HG03442 (cell line): ENCODE data around the gene HPCAL4.

ENCODE experiments used
- ATAC-seq: cut with Tn5 transposase; IDR thresholded peaks from one replicate; pipeline ENCODE4 v1.9.1; 2021; ENCODE audit warnings: mild to moderate bottlenecking, moderate library complexity; ENCODE audit not compliant: unreplicated experiment

The HPCAL4 gene

GRCh38 chr1:39704757-39705156 lies 13.5 kb upstream of the HPCAL4 start:
- no peak for ATAC-seq

GRCh38 chr1:39701049-39701439 lies 9.8 kb upstream of the HPCAL4 start:
- no peak for ATAC-seq

DNA sequence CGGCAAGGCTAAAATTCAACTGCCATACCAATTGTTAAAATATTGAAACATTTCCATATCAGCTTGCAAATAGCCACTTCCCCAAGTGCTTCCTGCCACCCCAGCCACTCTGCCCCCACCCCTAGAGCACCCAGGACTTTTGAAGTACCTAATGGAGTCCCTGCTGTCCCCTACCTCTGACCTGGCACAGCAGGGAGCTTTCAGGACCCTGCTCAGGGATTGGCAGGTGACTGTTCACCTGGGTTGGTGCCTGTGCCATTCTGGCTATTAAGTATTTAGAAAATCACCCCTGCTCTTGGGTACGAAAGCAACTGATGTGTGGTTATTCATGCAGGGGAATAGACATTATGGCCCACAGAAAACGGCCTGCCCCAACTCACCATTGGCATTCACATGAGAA lies 9.1 kb upstream of the HPCAL4 start:
- no peak for ATAC-seq

DNA sequence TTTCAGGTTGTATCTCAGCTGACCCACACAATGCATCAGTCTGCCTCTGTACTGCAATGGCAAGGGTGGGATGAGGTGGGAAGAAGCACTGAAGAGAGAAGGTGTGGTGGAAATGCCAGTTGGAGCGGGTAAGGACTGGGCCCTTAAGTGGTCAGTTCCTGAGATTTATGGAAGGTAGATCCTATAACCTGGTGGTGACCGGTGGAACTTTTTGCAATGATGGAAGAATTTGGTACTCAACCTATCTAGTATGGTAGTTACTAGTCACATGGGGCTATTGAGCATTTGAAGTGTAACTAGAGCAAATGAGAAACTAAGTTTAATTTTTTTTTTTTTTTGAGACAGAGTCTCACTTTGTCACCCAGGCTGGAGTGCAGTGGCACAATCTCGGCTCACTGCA lies 8.2 kb upstream of the HPCAL4 start:
- no peak for ATAC-seq

DNA sequence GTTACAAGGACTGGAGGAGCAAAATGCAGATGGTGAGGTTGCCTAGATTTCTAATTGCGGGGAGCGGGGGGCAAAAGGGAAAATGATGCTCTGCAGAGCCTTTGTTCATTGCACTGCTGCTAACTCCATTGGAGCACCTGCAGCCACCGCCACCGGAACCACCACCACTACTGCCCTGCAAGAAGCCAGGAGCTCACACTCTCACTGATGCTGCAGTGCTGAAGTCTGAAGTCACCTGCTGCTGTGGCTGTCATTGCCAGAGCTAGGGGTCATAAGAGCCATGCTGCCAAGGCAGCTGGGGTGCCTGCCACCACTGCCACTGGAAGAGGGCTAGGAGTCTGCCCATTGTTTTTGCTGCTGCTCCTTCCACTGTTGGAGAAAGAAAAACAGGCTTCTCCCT lies 7.3 kb upstream of the HPCAL4 start:
- no peak for ATAC-seq

- ATAC-seq, result no peak
Observed at GRCh38 chr1:39696448-39696847, 5.2 kb upstream of the HPCAL4 start.

DNA sequence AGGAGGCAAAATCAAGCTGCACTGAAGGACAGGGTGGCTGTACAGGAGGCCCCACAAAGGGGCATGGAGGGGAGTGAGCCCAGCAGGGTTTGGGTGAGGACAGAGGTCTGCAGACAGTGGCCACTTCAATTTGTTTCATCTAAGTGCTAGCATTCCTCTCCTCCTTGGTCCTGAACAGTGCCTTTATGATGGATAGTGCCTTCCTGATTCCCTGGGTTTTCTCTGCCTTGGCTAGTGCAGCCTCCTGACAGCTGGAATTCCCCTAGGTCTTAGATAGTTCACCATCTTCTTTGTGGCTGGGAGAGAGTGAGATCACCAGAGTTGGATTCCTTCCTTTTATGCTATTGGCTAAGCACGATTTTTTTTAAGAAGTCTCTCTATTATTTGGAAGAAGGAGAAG lies 3.8 kb upstream of the HPCAL4 start:
- no peak for ATAC-seq

GRCh38 chr1:39694026-39694425 lies 2.8 kb upstream of the HPCAL4 start:
- no peak for ATAC-seq

GRCh38 chr1:39692152-39693074 lies 1.2 kb upstream of the HPCAL4 start:
- ATAC-seq, result no peak

GRCh38 chr1:39690794-39691382 lies 345 bp downstream of the HPCAL4 start:
- ATAC-seq, result no peak

DNA sequence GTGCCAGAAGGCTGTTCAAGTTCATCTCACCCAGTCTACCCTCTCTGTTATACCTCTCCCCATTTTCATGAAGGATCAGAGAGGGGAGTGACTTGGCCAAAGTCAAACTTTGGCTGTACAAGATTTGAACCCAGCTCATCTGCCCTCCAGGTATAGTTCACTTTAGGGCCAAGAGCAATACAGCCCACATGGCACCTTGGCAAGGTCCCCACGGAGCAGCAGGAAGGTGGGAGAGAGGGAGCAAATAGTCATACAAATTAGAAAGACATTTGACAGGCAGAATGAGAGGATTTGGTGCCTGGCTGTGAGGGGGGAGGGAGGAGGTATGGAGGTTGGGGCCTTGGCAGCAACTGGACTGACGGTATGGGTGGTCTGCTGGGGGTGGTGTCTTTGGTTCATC lies 1.0 kb downstream of the HPCAL4 start:
- ATAC-seq, result no peak

- no peak for ATAC-seq
Observed at GRCh38 chr1:39689635-39690034, 1.6 kb downstream of the HPCAL4 start.

GRCh38 chr1:39689214-39689613 lies 2.0 kb downstream of the HPCAL4 start:
- no peak for ATAC-seq

GRCh38 chr1:39688706-39689105 lies 2.5 kb downstream of the HPCAL4 start:
- no peak for ATAC-seq

DNA sequence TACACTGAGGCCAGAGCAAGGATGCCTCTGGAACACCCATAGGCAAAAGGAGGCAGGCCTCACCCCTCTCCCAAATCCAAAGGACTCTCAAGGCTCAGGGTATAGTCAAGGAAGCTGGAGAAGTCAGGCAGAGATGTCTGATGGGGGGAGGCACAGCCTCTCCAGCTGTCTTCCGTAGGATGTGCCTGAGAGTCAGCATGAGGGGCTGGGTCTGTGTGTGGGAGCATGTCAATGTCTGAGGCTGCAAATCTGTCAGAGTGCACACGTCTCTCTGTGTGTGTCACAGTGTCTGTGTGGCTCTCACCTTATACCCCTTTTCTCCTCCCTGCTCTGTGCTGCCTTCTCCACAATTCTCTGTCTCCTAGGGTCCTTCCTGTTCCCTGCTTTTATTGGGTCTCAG lies 4.0 kb downstream of the HPCAL4 start:
- no peak for ATAC-seq

DNA sequence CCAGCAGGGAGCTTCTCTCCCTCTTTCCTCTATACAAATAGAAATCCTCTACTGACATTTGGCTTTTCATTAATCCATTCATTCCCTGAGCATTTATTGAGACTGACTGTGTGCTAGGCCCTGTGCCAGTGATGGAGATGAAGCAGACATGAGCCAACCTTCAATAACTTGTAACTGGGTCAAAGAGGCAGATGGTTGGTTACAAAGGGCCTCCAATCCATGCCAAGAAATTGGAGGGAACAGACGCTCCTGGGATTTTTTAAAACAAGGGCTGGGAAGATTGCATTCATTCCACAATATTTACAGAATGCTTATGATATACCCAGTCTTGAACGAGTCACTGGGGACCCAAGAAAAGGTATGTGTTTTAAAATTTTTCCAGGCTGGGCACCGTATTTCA lies 6.2 kb downstream of the HPCAL4 start:
- ATAC-seq, result no peak

GRCh38 chr1:39684313-39684664 lies 6.9 kb downstream of the HPCAL4 start:
- ATAC-seq, result no peak

- no peak for ATAC-seq
Observed at GRCh38 chr1:39683591-39684312, 7.5 kb downstream of the HPCAL4 start.

DNA sequence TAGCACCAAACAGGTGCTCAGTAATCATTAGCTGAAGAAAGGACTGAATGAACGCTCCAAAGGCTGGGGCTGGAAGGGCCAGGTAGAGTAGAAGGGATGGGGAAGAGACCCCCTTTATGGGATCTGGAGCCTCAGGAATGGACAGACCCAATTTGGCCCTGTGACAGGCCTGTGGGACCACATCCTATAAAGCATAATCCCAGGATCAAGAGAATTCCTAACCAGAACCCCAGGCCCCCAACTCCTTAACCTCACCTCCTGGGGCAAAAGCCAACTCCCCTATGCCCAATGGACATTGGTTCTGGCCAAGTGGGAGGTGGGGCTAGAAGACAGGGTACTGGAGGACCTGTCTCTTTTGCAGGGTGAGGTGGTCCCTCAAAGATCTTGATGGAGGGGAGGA lies 9.2 kb downstream of the HPCAL4 start:
- ATAC-seq, result no peak

DNA sequence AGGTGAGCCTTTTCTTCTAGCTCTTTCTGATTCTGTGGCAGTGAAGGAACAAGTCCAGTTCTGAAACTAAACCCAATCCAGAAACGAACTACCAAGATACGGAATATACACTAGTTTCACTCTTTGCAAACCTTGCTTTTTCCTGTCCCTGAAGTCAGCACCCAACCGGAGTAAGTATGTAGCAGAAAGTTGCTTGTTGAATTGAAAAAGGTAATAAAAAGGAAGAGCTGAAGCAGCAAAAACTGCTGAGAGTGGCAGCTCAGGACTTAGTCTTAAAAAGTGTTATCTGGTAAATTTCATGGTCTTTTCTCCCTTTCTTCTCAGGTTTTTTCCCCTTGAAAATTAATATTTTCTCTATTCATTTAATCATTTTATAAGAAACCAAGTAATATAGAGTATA lies 9.9 kb downstream of the HPCAL4 start:
- ATAC-seq, result no peak

GRCh38 chr1:39680751-39681150 lies 10.5 kb downstream of the HPCAL4 start:
- no peak for ATAC-seq

DNA sequence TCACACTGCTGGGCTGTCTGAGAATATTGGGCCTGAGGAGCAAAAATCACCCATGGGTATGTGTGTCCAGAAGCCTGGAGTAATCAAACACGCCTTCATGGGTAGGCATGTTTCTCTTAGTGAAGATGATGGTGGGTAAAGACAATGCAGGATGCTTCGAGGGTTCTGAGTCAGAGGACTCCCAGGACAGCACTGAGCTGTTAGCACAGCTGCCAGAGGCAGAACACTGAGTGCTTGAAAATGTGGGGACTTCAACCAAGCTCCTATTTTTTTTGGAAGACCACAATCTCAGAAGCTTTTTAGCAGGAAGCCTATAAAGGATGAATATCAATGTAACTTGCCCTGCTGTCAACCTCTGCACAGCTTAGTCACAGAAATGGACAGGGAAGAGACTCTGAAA lies 11.4 kb downstream of the HPCAL4 start:
- no peak for ATAC-seq
